GM21360 (cell line): Measurements from ENCODE around the gene S100A13.
A peak's percentile ranks its signal among the peaks of the same experiment; 100 is the strongest.
"Not testable (repeated sequence)": the region's sequence is repeated elsewhere in the genome, so short reads cannot be mapped to it uniquely, and the experiment has no call there.

Experiments
- ATAC-seq: cut with Tn5 transposase; IDR thresholded peaks from one replicate; pipeline ENCODE4 v1.9.1; 2021; ENCODE audit warnings: mild to moderate bottlenecking, moderate library complexity; ENCODE audit not compliant: unreplicated experiment

The S100A13 gene

DNA sequence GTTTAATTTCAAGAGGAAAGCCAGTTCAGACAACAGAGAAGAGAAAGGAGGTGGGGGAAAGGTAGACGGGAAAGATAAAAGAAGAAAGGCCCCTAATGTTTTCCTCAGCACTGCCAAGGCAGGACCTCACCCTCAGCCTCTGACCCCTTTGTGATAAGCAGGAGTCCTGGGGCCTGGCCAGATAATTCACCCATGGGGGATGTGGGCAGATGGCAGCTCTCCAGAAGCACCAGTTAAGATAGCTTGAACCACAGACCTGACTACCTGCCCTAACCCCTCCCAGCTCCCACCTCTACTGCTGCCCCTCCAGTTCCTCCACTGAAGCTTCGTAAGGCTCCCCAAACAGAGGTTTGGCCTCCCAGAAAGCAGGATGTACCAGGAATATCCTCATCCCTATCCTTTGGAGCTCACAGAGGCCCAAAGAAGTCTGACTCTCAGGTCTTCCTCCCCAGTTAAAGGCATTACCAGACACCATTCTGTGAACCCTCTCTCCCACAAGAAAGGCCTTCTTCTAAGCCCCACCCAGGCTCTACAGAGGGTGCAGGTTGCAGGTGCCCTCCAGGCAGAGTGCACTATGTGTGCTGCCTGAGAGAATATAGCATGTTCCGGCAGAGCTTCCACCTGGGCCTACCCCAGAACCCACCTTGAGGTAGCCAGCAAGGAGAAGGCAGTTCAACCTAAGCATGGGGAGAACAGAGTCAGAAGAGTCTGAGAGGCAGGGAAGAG is 22.0 kb upstream of the S100A13 start:
- no peak for ATAC-seq

DNA sequence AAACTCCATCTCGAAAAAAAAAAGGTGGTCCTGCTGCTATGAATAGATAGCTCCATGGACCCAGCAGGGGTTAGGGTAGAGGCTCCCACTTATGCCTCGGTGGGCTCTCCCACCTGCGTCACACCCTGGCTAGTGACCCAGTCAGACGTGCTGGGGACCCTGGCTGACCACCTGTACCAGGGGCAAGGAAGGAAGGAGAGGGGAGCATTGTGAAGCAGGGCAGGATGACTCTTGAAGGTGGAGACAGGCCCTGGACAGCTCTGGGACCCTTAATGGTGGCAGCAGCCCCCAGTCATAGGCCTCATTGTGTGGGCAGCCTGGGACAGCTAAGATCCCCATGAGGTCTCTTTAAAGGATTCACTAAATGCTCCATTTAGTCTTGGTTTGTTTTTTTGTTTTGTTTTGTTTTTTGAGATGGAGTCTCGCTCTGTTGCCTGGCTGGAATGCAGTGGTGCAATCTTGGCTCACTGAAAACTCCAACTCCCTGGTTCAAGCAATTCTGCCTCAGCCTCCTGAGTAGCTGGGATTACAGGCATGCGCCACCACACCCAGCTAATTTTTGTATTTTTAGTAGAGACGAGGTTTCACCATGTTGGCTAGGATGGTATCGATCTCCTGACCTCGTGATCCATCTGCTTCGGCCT is 20.8 kb upstream of the S100A13 start:
- ATAC-seq = no peak

DNA sequence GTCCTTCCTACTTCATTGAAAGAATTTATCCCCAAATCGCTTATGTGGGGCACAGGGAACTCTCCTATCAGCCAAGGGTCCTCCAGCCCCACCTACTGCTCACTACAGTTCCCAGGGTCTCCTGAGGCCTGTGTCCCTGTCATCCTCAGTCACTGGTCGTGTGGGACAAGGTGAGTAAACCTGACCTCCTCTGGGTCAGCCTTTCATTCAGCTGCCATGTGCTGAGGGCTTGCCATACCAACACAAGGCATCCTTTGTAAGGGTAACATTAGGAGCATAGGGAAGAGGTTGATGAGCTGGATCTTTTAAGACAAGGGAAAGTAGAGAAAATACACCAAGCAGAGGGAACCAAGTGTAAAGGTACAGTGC is 20.0 kb upstream of the S100A13 start:
- no peak for ATAC-seq

DNA sequence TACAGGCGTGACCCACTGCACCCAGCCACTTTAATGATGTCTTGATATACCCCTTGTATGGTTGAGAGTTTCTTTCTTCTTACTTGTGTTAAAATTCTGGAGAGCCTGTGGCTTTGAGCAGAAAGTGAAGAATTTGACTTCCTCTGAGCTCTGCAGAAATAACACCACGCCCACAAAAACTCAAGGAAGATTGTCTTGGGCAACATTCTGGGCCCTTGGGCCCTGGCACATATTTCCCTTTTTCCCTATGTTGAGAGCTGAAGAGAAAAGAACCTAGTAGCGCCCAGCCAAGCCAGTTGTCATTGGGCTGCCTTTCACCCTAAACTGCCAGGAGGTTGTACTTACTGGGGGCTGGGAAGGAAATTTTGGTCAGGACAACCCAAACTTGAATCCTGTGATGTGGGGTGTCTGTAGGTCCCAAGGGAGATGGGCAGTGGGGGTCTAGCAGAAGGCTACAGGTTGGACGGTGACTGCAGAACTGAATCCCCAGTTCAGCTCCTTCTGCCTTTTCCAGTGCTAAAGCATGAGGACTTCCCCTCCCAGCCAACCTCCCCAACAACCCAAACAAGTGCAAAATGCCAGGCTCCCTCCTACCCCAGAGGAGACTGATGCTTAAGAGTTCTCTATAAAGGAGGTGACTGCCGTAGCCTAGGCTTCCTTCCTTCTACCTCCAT is 19.5 kb upstream of the S100A13 start:
- ATAC-seq = no peak

DNA sequence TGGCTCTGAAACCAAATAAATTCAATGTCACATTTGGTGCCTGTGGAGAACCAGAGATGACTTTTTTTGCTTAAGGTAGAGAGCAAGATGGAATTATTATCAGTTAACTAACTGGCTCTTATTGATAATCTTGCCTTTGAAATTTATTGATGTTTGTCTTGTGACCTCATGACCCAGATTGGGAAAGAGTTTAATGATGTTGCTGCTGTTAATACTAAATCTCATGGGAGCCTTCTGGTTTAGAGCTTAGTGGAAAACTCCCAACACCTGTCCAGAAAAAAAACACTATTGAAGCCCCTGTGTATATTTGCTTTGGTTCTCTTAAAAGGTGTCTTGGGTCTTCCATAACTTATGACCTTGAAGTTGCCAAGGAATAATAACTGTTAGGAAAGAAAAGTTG is 16.5 kb upstream of the S100A13 start:
- no peak for ATAC-seq

DNA sequence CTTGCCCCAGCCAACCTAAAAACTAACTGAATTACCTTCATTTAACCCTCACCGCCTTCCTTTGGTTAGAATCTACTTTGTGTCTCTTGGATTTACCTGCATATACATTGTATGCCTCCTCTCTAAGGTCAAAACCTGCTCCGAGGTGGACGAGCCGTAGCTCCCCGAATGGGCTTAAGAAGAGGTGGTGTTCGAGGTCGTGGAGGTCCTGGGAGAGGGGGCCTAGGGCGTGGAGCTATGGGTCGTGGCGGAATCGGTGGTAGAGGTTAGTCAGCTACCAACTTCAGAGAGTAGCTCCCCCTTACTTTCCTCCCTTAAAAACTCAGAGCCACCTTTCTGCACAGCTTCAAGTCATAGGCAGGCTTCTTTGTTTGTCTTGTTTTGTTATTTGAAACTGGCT is 15.8 kb upstream of the S100A13 start:
- no peak for ATAC-seq

DNA sequence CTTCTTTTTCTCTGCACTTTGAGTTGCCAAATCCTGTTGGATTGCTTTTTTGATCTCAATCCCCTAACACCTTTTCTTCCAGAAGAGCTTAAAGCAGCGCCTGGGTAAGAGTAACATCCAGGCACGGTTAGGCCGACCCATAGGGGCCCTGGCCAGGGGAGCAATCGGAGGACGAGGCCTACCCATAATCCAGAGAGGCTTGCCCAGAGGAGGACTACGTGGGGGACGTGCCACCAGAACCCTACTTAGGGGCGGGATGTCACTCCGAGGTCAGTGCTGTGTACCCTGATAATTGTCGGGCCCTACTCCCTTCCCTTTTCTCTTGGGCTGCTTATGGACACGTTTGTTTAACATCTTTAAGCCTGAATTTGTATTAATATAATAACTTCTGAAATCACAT is 14.9 kb upstream of the S100A13 start:
- ATAC-seq = no peak

DNA sequence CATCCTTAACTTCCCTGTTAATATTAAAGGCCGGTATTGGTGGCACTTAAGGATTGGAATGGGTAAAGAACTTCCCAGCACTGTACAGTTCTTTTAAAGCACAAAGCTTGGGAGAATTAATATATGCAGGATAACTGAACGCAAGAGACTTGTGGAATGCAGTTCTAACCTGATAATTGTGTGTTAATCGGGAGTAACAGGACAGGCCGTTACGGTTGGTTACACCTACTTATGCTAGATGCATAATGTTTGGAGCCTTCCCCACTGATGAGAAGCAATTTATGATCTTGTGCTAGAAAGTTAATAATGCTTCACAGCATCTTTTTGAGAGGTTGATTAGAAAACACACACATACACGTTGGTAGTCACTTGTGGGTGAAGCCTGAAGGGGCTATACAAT is 13.6 kb upstream of the S100A13 start:
- no peak for ATAC-seq

DNA sequence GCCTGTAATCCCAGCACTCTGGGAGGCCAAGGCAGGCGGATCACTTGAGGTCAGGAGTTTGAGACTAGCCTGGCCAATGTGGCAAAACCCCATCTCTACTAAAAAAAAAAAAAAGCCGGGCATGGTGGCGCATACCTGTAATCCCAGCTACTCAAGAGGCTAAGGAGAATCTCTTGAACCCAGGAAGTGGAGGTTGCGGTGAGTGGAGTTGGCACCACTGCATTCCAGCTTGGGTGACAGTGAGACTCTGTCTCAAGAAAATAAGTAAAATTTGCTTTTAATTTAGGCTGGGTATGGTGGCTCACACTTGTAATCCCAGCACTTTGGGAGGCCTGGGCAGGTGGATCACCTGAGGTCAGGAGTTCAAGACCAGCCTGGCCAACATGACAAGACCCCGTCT is 12.9 kb upstream of the S100A13 start:
- not testable (repeated sequence) for ATAC-seq

DNA sequence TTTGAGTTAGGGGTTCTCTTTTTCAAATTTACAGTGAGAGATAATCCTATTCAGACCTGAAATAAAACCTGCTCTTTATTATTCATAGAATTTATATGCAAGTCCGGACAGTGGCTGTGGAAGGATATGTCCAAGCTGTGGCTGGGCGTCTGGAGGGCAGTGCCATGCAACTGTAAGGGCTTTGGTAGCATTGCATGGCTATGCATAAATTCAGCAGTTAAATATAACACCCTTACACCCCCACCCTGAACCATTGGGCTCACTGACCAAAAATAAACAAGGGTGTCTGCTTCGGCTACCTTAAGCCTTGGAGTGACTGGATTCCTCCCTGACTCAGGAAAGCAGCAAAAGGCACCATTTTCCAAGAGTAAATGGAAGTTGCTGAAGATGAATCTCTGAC is 12.0 kb upstream of the S100A13 start:
- no peak for ATAC-seq

DNA sequence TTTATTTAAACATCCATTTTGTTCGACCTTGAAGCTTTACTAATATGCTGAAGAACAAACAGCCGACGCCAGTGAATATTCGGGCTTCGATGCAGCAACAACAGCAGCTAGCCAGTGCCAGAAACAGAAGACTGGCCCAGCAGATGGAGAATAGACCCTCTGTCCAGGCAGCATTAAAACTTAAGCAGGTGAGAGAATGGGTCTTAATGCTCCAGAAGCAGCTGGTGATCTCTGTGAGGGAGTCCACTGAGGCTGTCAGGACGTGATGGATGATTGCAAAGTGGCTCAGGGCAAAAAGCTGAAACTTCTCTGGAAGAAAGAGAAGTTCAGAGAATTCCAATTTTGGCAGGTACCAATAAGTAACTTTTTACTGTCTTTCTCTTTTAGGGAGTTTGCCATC is 11.0 kb upstream of the S100A13 start:
- no peak for ATAC-seq

DNA sequence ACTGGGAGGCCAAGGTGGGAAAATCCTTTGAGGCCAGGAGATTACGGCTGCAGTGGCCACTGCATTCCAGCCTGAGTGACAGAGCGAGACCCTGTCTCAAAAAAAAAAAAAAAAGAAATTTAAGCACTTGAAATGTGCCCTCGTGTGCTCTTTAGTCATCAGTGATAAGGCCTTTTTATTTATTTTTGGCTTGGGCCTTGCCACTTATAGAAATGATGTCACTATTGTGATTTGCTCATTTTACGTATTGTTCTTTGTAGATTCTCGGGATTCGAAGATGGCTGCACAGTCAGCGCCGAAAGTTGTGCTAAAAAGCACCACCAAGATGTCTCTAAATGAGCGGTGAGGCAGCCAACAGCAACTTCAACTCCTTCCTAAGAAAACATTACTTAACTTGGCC is 9.0 kb upstream of the S100A13 start:
- no peak for ATAC-seq

DNA sequence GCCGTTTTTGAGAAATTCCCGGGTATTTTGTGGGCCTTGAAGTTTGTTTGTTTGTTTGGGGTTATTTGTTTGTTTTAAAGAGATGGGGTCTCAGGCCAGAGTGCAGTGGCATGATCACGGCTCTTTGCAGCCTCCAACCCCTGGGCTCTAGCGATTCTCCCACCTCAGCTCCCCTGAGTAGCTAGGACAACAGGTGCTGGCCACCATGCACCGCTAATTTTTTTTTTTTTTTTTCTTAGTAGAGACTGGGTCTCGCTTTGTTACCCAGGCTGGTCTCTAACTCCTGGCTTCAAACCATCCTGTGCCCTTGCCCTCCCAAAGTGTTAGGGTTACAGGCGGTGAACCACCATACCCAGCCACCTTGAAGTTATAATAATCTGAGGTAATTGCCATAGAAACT is 8.6 kb upstream of the S100A13 start:
- no peak for ATAC-seq

DNA sequence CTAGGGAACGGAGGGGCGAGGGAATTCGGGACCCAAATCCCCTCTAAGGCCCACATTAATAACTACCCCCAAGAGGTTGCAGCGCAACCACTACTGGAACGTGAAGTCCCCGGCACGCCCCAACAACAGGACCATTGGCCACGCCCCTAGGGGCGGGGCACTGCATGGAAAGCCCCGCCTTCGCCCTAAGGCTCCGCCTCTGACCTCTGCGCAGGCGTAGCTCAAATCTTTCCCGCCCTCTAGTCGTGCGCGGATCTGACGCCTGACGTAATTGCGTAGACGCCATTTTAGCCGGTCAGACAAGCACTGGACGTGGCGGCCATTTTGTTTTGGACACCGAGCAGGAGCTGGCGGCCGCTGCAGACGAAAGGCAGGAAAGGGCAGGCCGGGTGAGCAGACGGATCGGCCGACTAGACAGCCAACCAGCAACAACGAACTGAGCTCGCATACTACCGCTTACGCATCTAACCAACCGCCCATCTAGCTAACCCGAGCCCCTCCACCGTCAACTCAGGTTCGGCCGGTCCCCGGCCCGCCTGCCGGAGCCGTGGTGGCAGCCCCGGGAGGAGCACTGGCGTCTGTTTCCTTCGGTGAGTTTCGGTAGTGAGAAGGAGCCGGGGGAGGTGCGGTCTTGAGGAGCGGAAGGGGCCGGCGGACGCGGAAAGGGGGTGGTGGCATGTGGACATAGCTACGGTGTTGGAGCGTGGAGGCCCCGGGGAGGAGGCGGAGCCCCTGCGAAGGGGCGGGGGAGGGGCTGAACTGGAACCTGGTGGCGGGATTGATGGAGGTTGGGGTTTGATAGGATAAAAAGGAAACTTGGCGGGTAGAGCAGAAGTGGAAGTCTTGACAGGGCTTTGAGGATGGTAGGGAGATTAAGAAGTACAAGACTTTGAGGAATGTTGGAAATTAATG is 6.7 kb upstream of the S100A13 start, which contains the start of gene CHTOP:
TSS of gene CHTOP (plus strand) at position 313 of the 912 bp plus-strand sequence. CDS start 2,523 bp downstream, outside the sequence.
- ATAC-seq = peak; percentile 78

DNA sequence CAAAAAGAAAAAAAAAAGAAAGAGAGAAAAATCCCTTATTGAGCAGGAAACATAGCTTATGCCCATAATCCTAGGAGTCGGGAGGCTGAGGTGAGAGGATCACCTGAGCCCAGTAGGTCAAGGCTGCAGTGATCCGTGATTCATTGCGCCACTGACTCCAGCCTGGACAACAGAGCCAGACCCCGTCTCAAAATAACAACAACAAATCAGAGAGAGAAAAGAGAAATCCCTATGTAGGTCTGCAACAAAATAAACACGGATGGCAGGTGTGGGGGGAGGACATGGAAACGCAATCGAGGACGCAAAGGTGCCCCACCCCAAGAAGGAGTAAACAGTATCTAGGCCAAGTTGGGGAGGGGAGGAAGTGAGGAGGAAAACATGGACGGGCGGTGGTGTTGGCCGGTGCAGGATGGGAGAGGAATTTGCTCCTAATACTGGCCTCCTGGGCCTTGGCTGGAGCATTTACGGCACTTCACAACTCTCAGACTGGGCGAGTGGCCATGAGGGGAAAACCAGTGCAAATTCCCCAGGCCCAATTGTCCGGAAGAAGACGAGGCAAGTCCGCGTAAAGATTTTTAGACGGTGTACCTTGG is 6.0 kb upstream of the S100A13 start:
- no peak for ATAC-seq

DNA sequence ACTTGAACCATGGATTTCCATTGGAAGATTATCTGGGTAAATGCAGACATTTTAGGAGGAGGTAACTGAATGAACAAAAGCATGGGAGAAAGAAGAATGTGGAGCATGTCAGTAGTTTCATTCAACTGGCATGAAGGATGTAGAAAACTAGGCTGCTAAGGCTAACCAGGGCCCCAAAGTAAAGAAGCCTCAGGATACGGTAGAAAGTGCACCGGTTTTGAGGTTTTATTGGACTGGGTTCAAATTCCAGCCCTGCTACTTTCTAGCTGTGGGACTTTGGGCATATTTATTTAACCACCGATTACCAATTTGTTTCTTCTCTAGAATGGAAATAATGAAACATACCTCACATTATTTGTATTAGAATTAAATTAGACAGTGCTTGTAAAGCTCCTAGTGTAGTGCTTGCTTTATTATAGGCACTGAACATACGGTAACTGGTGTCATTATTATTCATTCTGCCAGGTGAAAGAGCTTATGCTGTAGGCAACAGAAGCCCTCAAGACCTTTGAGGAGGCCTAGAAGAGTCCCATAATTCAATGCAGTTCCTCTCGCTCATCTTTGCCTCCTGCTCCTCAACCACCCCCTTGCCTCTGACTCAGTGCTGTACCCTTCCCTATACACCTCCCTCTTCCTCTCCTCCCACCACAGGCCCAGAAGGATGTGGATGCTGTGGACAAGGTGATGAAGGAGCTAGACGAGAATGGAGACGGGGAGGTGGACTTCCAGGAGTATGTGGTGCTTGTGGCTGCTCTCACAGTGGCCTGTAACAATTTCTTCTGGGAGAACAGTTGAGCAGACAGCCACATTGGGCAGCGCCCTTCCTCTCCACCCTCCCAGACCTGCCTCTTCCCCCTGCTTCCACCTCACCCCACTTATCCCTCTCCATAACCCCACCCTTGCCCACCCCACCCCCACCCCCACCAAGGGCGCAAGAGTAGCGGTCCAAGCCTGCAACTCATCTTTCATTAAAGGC is 4.0 kb upstream of the S100A13 start:
- ATAC-seq = no peak

DNA sequence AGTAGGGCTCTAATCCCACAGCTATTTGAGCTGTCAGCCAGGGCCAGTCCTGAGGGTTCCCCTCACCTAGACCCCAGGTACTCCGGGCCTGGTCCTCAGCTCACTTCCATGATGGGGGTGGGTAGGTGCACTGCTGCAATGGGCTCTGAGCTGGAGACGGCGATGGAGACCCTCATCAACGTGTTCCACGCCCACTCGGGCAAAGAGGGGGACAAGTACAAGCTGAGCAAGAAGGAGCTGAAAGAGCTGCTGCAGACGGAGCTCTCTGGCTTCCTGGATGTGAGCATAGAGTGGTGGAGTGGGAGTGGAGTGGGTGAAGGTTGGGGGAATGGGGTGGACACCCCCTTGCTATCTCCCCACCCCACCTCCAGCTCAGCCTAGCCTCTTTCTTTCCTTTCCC is 3.1 kb upstream of the S100A13 start:
- no peak for ATAC-seq

DNA sequence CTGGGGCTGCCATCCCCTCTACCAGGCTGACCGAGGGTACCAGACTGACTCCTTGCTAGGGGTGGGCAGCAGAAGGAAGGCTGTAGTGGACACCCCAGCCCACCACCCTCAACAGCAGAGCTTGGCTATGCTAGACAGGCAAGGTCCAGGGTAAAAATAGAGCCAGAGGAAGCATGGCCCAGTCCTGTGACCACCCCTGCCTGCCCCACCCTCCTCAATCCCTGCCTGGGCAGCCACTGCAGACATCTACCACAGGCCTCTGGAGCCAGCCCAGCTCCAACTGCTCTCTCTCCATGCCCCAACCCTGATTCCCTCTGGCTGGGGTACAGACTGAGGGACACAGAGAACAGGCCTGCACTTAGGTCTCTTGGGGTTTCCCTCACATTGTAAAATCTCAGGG is 2.7 kb upstream of the S100A13 start:
- no peak for ATAC-seq

DNA sequence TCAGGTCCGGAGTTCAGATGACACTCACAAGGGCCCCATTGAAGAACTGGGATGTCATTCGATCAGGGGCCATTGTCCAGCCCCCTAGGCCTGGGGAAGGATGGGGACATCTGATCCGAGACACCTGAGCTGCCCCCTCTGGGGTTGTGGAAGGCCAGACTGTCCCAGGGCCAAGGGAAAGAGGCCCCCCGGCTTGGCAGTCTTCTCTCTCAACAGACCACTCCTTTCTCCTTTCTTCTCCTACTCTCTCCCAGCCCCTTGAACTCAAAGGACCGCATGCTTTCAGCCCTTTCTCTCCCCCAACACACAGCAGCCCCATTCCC is 2.0 kb upstream of the S100A13 start:
- ATAC-seq = no peak
